CD4-positive, alpha-beta T cell treated with Interleukin-2 at 100 ng/mL for 4 hours (primary cell): ENCODE results near the gene RXRB.
A peak's percentile ranks its signal among the peaks of the same experiment; 100 is the strongest.
"Not testable (repeated sequence)": the region's sequence is repeated elsewhere in the genome, so short reads cannot be mapped to it uniquely, and the experiment has no call there.

Experiments used
- DNase-seq: peaks from one replicate; pipeline ENCODE4 v3.0.0-alpha.2; 2020; ENCODE audit warnings: low spot score

Gene RXRB

GRCh38 chr6:33200219-33201146 is at the start of gene RXRB, which contains the start of gene SLC39A7:
RXRB (minus strand) TSS chr6:33200665; CDS start chr6:33200476, 189 bp downstream.
SLC39A7 (plus strand) TSS chr6:33200867; CDS start chr6:33201246, 379 bp downstream.
- peak; percentile 99 for DNase-seq

GRCh38 chr6:33249732-33250630 is 49.5 kb upstream of the RXRB start:
- DNase-seq, result no peak

GRCh38 chr6:33248932-33249731 is 48.7 kb upstream of the RXRB start:
- DNase-seq, result peak; percentile 99

- no peak for DNase-seq
These were observed 48.1 kb upstream of the RXRB start for GRCh38 chr6:33248643-33248931.

- DNase-seq, result peak; percentile 92
These were observed 47.6 kb upstream of the RXRB start for GRCh38 chr6:33247977-33248642.

GRCh38 chr6:33243476-33243875 is 43.0 kb upstream of the RXRB start:
- DNase-seq, result no peak

- no peak for DNase-seq
These were observed 41.5 kb upstream of the RXRB start for GRCh38 chr6:33241968-33242367.

- DNase-seq, result no peak
These were observed 37.3 kb upstream of the RXRB start for GRCh38 chr6:33237741-33238140.

- DNase-seq, result no peak
These were observed 36.4 kb upstream of the RXRB start for GRCh38 chr6:33236852-33237251.

- DNase-seq, result no peak
These were observed 35.9 kb upstream of the RXRB start for GRCh38 chr6:33236328-33236727.

GRCh38 chr6:33235221-33235634 is 34.8 kb upstream of the RXRB start:
- no peak for DNase-seq

- DNase-seq, result not testable (repeated sequence)
These were observed 26.1 kb upstream of the RXRB start for GRCh38 chr6:33226503-33227120.

GRCh38 chr6:33217681-33218080 is 17.2 kb upstream of the RXRB start:
- DNase-seq, result no peak

GRCh38 chr6:33217246-33217645 is 16.8 kb upstream of the RXRB start:
- DNase-seq, result no peak

- DNase-seq, result no peak
These were observed 15.7 kb upstream of the RXRB start for GRCh38 chr6:33216117-33216649.

GRCh38 chr6:33215271-33216116 is 15.0 kb upstream of the RXRB start:
- DNase-seq, result no peak

- DNase-seq, result no peak
These were observed 13.5 kb upstream of the RXRB start for GRCh38 chr6:33213989-33214335.

- no peak for DNase-seq
These were observed 12.9 kb upstream of the RXRB start for GRCh38 chr6:33213166-33213988.

- DNase-seq, result no peak
These were observed 12.3 kb upstream of the RXRB start for GRCh38 chr6:33212857-33213165.
